ENCODE data around the gene COMMD9. TPM values are rescaled to one million over a fixed set of nuclear protein-coding genes. Genes with fewer than 3 reads are reported as not detected.

The COMMD9 gene
- polyA plus RNA-seq, 3 donors = 105 to 238 (median 235) TPM

DNA sequence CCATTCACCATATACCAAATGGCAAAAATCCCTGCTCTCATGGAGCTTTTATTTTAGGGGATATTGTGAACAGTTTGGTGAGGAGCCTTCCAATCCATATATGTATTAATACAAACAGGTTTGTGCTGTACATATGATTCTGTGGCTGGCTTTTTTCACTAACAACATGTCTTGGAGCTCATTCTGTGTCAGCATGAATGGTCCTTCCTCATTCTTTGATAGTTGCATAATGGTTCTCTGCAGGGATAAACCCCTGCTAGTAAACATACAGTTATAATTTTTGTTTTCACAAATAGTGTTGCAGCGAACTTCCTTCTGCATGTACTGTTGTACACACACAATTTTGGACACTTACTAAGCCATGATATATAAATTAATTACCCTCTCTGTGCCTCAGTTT is 15.1 kb upstream of the COMMD9 start:
- H3K27ac ChIP-seq (ENCODE audit: low read depth in 1 of 2, low read length in 2 of 2) = no peak overlapping the region
- no peaks in the 10 kb centered on the region for H3K9me3 ChIP-seq (replicated peaks in 1 of 2; ENCODE audit: control insufficient read depth in 1 of 2, insufficient read depth in 1 of 2, low read length in 2 of 2)
- no peaks in the 10 kb centered on the region for H3K79me2 ChIP-seq (ENCODE audit: insufficient read depth, low read length)
- WGBS (ENCODE audit: insufficient coverage) = no CpG with 5 or more reads among the region's 1 CpG
- no peak overlapping the region for H3K4me2 ChIP-seq (replicated peaks; ENCODE audit: extremely low read depth, low read length, poor library complexity, severe bottlenecking)
- H3K27me3 ChIP-seq (ENCODE audit: control insufficient read depth in 2 of 2, insufficient read depth in 2 of 2, low read length in 2 of 2) = no peaks in the 10 kb centered on the region
- peaks cover 0 to 2% (median 0%) of the 10 kb centered on the region in 3 donors for H3K27me3 Mint-ChIP-seq (ENCODE audit: low read depth in 3 of 3)
- H3K36me3 Mint-ChIP-seq = no peaks in the 10 kb centered on the region
- peak in 2 of 3 donors; percentile 32 to 36 for DNase-seq
- H3K4me3 ChIP-seq (replicated peaks in 1 of 3; ENCODE audit: low read depth in 2 of 3, low read length in 3 of 3) = no peak overlapping the region
- H3K9ac ChIP-seq (ENCODE audit: insufficient read depth, low read length, poor library complexity, severe bottlenecking) = no peak overlapping the region
- intact Hi-C loops (cut with micrococcal nuclease) = loop anchor here (5.0 kb wide), 2 partner anchors 168 to 183 kb away; no protein-coding TSS in a partner anchor
- no peak overlapping the region for H2AFZ ChIP-seq (ENCODE audit: insufficient read depth, low read depth, low read length, poor library complexity, severe bottlenecking)
- peaks cover 0 to 2% (median 0%) of the 10 kb centered on the region in 7 donors for H3K9me3 Mint-ChIP-seq
- H3K4me1 Mint-ChIP-seq = peaks cover 13% of the 10 kb centered on the region
- H3K27ac Mint-ChIP-seq = peak overlapping the region in 2 of 7 donors; percentile 10 to 44
- H3K4me3 Mint-ChIP-seq = no peak overlapping the region
- H3K36me3 ChIP-seq (replicated peaks in 1 of 2; ENCODE audit: control insufficient read depth in 1 of 2, insufficient read depth in 2 of 2, low read length in 2 of 2) = no peaks in the 10 kb centered on the region
- H4K20me1 ChIP-seq (ENCODE audit: insufficient read depth, low read length) = no peaks in the 10 kb centered on the region
- peaks cover 11 to 19% of the 10 kb centered on the region in 2 donors for H3K4me1 ChIP-seq (ENCODE audit: control insufficient read depth in 1 of 2, insufficient read depth in 2 of 2, low read length in 2 of 2)
- TF ChIP-seq CTCF (IDR thresholded peaks at IDR 0.05) = no peak

GRCh38 chr11:36300650-36301049 is 11.4 kb upstream of the COMMD9 start:
- no peaks in the 10 kb centered on the region for H3K9me3 ChIP-seq (replicated peaks in 1 of 2; ENCODE audit: control insufficient read depth in 1 of 2, insufficient read depth in 1 of 2, low read length in 2 of 2)
- H3K4me1 Mint-ChIP-seq = peaks cover 21% of the 10 kb centered on the region
- H2AFZ ChIP-seq (ENCODE audit: insufficient read depth, low read depth, low read length, poor library complexity, severe bottlenecking) = no peak overlapping the region
- intact Hi-C loops (cut with micrococcal nuclease) = loop anchor here (5.0 kb wide), 2 partner anchors 172 to 187 kb away; no protein-coding TSS in a partner anchor
- no peak for DNase-seq
- no peaks in the 10 kb centered on the region for H3K79me2 ChIP-seq (ENCODE audit: insufficient read depth, low read length)
- H3K4me2 ChIP-seq (replicated peaks; ENCODE audit: extremely low read depth, low read length, poor library complexity, severe bottlenecking) = no peak overlapping the region
- no CpG with 5 or more reads among the region's 3 CpGs for whole genome bisulfite sequencing (ENCODE audit: insufficient coverage)
- TF ChIP-seq CTCF (IDR thresholded peaks at IDR 0.05) = no peak
- H3K4me3 ChIP-seq (replicated peaks in 1 of 3; ENCODE audit: low read depth in 2 of 3, low read length in 3 of 3) = no peak overlapping the region
- H3K36me3 Mint-ChIP-seq = no peaks in the 10 kb centered on the region
- no peaks in the 10 kb centered on the region for H3K36me3 ChIP-seq (replicated peaks in 1 of 2; ENCODE audit: control insufficient read depth in 1 of 2, insufficient read depth in 2 of 2, low read length in 2 of 2)
- H3K27me3 ChIP-seq (ENCODE audit: control insufficient read depth in 2 of 2, insufficient read depth in 2 of 2, low read length in 2 of 2) = no peaks in the 10 kb centered on the region
- no peak overlapping the region for H3K27ac ChIP-seq (ENCODE audit: low read depth in 1 of 2, low read length in 2 of 2)
- H3K9ac ChIP-seq (ENCODE audit: insufficient read depth, low read length, poor library complexity, severe bottlenecking) = no peak overlapping the region
- no peaks in the 10 kb centered on the region for H3K27me3 Mint-ChIP-seq (ENCODE audit: low read depth in 3 of 3)
- no peak overlapping the region for H3K27ac Mint-ChIP-seq
- H4K20me1 ChIP-seq (ENCODE audit: insufficient read depth, low read length) = no peaks in the 10 kb centered on the region
- no peak overlapping the region for H3K4me3 Mint-ChIP-seq
- H3K9me3 Mint-ChIP-seq = no peaks in the 10 kb centered on the region
- H3K4me1 ChIP-seq (ENCODE audit: control insufficient read depth in 1 of 2, insufficient read depth in 2 of 2, low read length in 2 of 2) = peaks cover 24 to 29% of the 10 kb centered on the region in 2 donors

All from CD14-positive monocyte (primary cell).